SU-DHL-6 (cell line): ENCODE results near the gene PGAP6.
"Not testable (repeated sequence)": the region's sequence is repeated elsewhere in the genome, so short reads cannot be mapped to it uniquely, and the experiment has no call there.

ENCODE experiments used
- H2AFZ ChIP-seq: fragments of 200-600 bp; sonication (generic); 2 replicates; pipeline ENCODE4 v1.6.1; 2014; ENCODE audit warnings: low read depth, mild to moderate bottlenecking, moderate library complexity, mixed read lengths, antibody characterized with exemption, low read length; ENCODE audit not compliant: severe bottlenecking
- H3F3A ChIP-seq: fragments of 200-600 bp; shearing (Covaris generic); 2 replicates; pipeline ENCODE4 v1.6.0; 2016; ENCODE audit warnings: antibody characterized with exemption, mild to moderate bottlenecking; ENCODE audit not compliant: insufficient read depth
- H3K27ac ChIP-seq: fragments of 200-600 bp; sonication (generic); 2 replicates; pipeline ENCODE4 v1.5.1; 2016; ENCODE audit warnings: low read depth, mild to moderate bottlenecking, low read length, moderate library complexity, mixed read lengths
- H3K27me3 ChIP-seq: fragments of 200-600 bp; sonication (generic), shearing (Covaris generic); 2 replicates; pipeline ENCODE4 v1.6.0; 2014; ENCODE audit warnings: mild to moderate bottlenecking, low read length
- H3K36me3 ChIP-seq: fragments of 200-600 bp; sonication (generic); 2 replicates; pipeline ENCODE4 v1.6.1; 2014; ENCODE audit warnings: mild to moderate bottlenecking, low read length, mixed read lengths
- H3K4me2 ChIP-seq: fragments of 300-600, 200-600 bp; shearing (Covaris generic), sonication (generic); 2 replicates; pipeline ENCODE4 v1.6.0; 2014; ENCODE audit warnings: low read length, low read depth, mild to moderate bottlenecking; ENCODE audit not compliant: poor library complexity, severe bottlenecking
- H3K4me3 ChIP-seq: fragments of 200-600 bp; sonication (generic); 2 replicates; pipeline ENCODE4 v1.5.1; 2014; ENCODE audit warnings: antibody characterized with exemption, low read length, mild to moderate bottlenecking, mixed read lengths; ENCODE audit not compliant: insufficient read depth, poor library complexity, severe bottlenecking
- H3K79me2 ChIP-seq: fragments of 200-600 bp; sonication (generic); 2 replicates; pipeline ENCODE4 v1.6.1; 2014; ENCODE audit warnings: mild to moderate bottlenecking, low read length, moderate library complexity; ENCODE audit not compliant: insufficient read depth
- H3K9ac ChIP-seq: fragments of 200-600 bp; sonication (generic); 2 replicates; pipeline ENCODE4 v1.7.0; 2014; ENCODE audit warnings: mild to moderate bottlenecking, low read length
- H3K9me2 ChIP-seq: fragments of 200-600 bp; sonication (generic); replicated peaks from 2 replicates; pipeline ENCODE4 v1.6.1; 2014; ENCODE audit warnings: low read length; ENCODE audit not compliant: insufficient read depth
- H3K9me3 ChIP-seq: fragments of 200-600 bp; sonication (generic); 2 replicates; pipeline ENCODE4 v1.6.1; 2014; ENCODE audit warnings: low read length, mixed read lengths; ENCODE audit not compliant: insufficient read depth
- H4K20me1 ChIP-seq: fragments of 200-600 bp; sonication (generic); 2 replicates; pipeline ENCODE4 v1.6.1; 2014; ENCODE audit warnings: low read depth, mild to moderate bottlenecking, antibody characterized with exemption, low read length, moderate library complexity, mixed read lengths
- CTCF ChIP-seq: fragments of 200-600 bp; sonication (generic); IDR thresholded peaks from one replicate; pipeline ENCODE4 v1.5.1; 2017; ENCODE audit warnings: antibody characterized with exemption, mild to moderate bottlenecking, low read length, moderate library complexity; ENCODE audit not compliant: insufficient read depth, poor library complexity, severe bottlenecking
- EZH2phosphoT487 ChIP-seq: fragments of 200-600 bp; sonication (generic), shearing (Covaris generic); conservative IDR thresholded peaks from 2 replicates; pipeline ENCODE4 v1.6.1; 2018; ENCODE audit warnings: mild to moderate bottlenecking, antibody characterized with exemption, low read length, moderate library complexity, mixed read lengths

The PGAP6 gene

GRCh38 chr16:425082-425718, 43.4 kb upstream of the PGAP6 start, which contains the start of gene RAB11FIP3:
TSS of gene RAB11FIP3 (plus strand) at chr16:425649. CDS start at chr16:426007, 358 bp downstream.
- H3K27ac ChIP-seq: peak within 1 kb of the TSS; percentile 43; the same call in 1 of the 2 replicates

GRCh38 chr16:424623-425081, 42.9 kb upstream of the PGAP6 start:
- peak overlapping the region; percentile 84 for H2AFZ ChIP-seq
- H3K36me3 ChIP-seq: no peaks in the 10 kb centered on the region
- H3K4me2 ChIP-seq: peak overlapping the region; percentile 57
- no peaks in the 10 kb centered on the region for H3K9me3 ChIP-seq
- peaks cover 3% of the 10 kb centered on the region; the same call in 1 of the 2 replicates for H4K20me1 ChIP-seq
- H3K4me3 ChIP-seq: peak overlapping the region; percentile 42
- H3K9me2 ChIP-seq: no peaks in the 10 kb centered on the region
- H3F3A ChIP-seq: 0 out of 2 replicates have a peak, but pooled peaks cover 8% of the 10 kb centered on the region
- H3K27ac ChIP-seq: no peak overlapping the region
- peaks cover 14% of the 10 kb centered on the region for H3K79me2 ChIP-seq
- H3K9ac ChIP-seq: peak overlapping the region; percentile 57
- no peaks in the 10 kb centered on the region for H3K27me3 ChIP-seq
- TF ChIP-seq CTCF: no peak
- TF ChIP-seq EZH2phosphoT487: no peak

More at GRCh38 chr16:425082-425718, 43.4 kb upstream of the PGAP6 start, which contains the start of gene RAB11FIP3:
- H4K20me1 ChIP-seq: peaks cover 3% of the 10 kb centered on the region; the same call in 1 of the 2 replicates
- TF ChIP-seq EZH2phosphoT487 (no peak), CTCF (peak; percentile 13)
- H3K4me3 ChIP-seq: peak within 1 kb of the TSS; percentile 60
- no peaks in the 10 kb centered on the region for H3K27me3 ChIP-seq
- H3K9me3 ChIP-seq: no peaks in the 10 kb centered on the region
- peak within 1 kb of the TSS; percentile 84 for H2AFZ ChIP-seq
- H3K36me3 ChIP-seq: no peaks in the 10 kb centered on the region
- H3K79me2 ChIP-seq: peaks cover 14% of the 10 kb centered on the region
- H3K9ac ChIP-seq: peak within 1 kb of the TSS; percentile 68
- H3K9me2 ChIP-seq: no peaks in the 10 kb centered on the region
- H3K4me2 ChIP-seq: peak within 1 kb of the TSS; percentile 65
- 0 out of 2 replicates have a peak, but pooled peaks cover 8% of the 10 kb centered on the region for H3F3A ChIP-seq

DNA sequence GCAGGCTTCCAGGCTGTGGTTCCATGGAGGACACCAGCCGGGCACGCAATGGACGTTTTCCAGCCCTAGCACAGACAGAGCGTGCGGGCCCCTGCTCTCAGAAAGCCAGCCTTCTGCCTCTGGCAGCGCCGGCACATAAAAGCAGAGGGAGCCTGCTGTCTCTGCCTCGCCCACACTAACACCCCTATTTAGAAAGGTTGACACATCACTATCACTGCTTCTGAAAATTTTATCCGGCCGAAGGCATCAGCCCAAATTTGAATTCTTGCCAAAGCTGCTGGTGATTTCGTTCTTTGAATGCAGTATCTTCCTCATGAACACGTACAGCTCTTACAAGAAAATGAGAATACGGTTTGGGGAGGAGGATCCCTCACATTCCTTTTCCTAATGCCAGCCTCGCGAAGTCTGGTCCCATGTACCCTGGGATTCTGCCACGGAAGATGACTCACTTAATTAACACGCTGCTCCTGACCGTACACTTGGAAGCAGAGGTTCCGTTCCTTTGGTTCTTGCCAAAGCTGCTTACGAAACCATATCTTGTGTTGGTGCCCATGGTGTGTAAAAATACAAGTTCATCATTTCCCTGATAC, 42.4 kb upstream of the PGAP6 start:
- Histone ChIP-seq H3K9me2 (no peaks in the 10 kb centered on the region), H3K9me3 (no peaks in the 10 kb centered on the region), H2AFZ (no peak overlapping the region), H3K4me3 (peak overlapping the region; percentile 42), H3K27ac (no peak overlapping the region), H3K79me2 (peaks cover 14% of the 10 kb centered on the region), H3K27me3 (no peaks in the 10 kb centered on the region), H3F3A (0 out of 2 replicates have a peak, but pooled peaks cover 8% of the 10 kb centered on the region), H3K4me2 (peak overlapping the region; percentile 57), H3K36me3 (no peaks in the 10 kb centered on the region), H4K20me1 (peaks cover 3% of the 10 kb centered on the region; the same call in 1 of the 2 replicates), H3K9ac (no peak overlapping the region)
- TF ChIP-seq CTCF: no peak
- no peak for TF ChIP-seq EZH2phosphoT487

DNA sequence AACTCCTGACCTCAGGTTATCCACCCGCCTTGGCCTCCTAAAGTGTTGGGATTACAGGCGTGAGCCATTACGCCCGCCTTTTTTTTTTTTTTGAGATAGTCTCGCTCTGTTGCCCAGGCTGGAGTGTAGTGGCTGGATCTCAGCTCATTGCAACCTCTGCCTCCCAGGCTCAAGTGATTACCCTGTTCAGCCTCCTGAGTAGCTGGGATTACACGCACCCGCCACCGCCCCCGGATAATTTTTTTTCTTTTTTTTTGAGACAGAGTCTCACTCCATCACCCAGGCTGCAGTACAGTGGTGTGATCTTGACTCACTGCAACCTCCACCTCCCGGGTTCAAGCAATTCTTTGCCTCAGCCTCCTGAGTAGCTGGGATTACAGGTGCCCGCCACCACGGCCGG, 40.4 kb upstream of the PGAP6 start:
- not testable (repeated sequence) for H3K4me2 ChIP-seq, H3K27me3 ChIP-seq, H3K36me3 ChIP-seq, H3F3A ChIP-seq, H3K4me3 ChIP-seq, H3K79me2 ChIP-seq, H3K27ac ChIP-seq, H3K9me2 ChIP-seq, H3K9ac ChIP-seq, H4K20me1 ChIP-seq, H2AFZ ChIP-seq, H3K9me3 ChIP-seq

GRCh38 chr16:415170-415498, 33.4 kb upstream of the PGAP6 start:
- H3F3A ChIP-seq, H3K4me2 ChIP-seq, H3K9me3 ChIP-seq, H3K27me3 ChIP-seq, H4K20me1 ChIP-seq, H3K4me3 ChIP-seq, H3K36me3 ChIP-seq, H2AFZ ChIP-seq, H3K27ac ChIP-seq, H3K9ac ChIP-seq, H3K9me2 ChIP-seq, H3K79me2 ChIP-seq: not testable (repeated sequence)
